ENCODE measurements around the gene SSUH2.
A peak's percentile ranks its signal among the peaks of the same experiment; 100 is the strongest.

Gene SSUH2

DNA sequence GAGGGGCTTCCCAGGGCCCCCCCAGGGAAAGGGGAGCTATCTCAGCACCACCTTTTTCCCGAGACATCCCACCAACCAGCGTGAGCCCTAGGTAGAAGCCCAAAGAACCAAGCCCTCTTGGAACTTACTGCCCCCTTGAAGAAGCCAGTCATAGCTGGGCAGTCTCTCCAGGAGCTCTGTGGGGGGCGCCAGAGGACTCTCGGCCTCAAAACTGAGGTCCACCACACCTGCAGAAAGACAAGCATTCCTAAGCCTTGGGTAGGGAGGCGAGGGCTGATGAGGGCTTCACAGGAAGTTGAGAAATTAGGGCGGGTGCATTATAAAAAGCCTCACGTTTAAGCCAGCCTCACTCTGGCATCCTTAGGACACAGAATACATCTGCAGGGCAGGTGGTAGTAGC is 9.0 kb downstream of the SSUH2 start:
- H3K4me3 ChIP-seq (ENCODE audit: low read depth, low read length) = no peak overlapping the region
- no peak for DNase-seq (ENCODE audit: low read depth)
- no peak for TF ChIP-seq CTCF (IDR thresholded peaks at IDR 0.05; ENCODE audit: low read depth, low read length, missing control alignments)
- in situ Hi-C loops (cut with HindIII; ENCODE audit: low sequenced_read_pairs) = no loop called here

GRCh38 chr3:8635125-8635524 is 9.5 kb downstream of the SSUH2 start:
- no peak for DNase-seq (ENCODE audit: low read depth)
- H3K4me3 ChIP-seq (ENCODE audit: low read depth, low read length) = no peak overlapping the region
- in situ Hi-C loops (cut with HindIII; ENCODE audit: low sequenced_read_pairs) = no loop called here
- no peak for TF ChIP-seq CTCF (IDR thresholded peaks at IDR 0.05; ENCODE audit: low read depth, low read length, missing control alignments)

DNA sequence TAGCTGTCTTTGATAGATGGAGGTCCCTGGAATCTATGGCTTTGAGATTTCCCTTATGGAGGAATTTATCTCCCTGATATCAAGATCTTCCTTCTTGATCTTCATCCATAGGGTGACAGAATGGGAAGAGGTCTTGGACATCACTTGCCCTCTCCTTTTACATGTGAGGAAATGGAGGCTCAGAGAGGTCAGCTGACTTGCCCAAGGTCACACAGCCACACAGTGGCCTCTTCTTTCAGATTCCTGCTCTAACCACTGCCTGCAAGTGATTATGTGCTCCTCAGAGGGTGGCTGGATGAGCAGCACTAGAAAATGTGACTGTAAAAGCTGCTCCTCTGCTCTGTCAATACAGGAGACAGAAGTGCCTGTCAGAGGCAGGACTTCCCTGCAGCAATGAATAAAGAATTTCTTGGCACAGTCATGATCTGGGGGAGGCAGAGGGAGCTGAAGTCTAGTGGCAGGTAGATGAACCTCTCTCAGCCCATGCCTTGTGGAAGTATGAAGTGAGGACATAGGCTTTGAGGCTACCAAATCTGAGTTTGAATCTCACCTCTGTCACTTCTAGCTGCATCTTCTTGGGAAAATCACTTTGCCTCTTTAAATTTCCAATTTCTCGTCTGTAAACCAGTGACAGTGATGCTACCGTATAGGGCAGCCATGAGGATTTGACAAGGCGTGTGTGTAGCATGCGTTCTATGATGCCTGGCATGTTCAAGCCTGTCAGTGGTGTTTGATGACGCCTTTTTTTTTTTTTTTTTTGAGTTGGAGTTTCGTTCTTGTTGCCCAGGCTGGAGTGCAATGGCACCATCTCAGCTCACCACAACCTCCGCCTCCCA is 12.0 kb downstream of the SSUH2 start:
- no peak for TF ChIP-seq CTCF (IDR thresholded peaks at IDR 0.05; ENCODE audit: low read depth, low read length, missing control alignments)
- in situ Hi-C loops (cut with HindIII; ENCODE audit: low sequenced_read_pairs) = no loop called here
- H3K4me3 ChIP-seq (ENCODE audit: low read depth, low read length) = no peak overlapping the region
- no peak for DNase-seq (ENCODE audit: low read depth)

- no peak for TF ChIP-seq CTCF (IDR thresholded peaks at IDR 0.05; ENCODE audit: low read depth, low read length, missing control alignments)
- H3K4me3 ChIP-seq (ENCODE audit: low read depth, low read length) = no peak overlapping the region
- in situ Hi-C loops (cut with HindIII; ENCODE audit: low sequenced_read_pairs) = no loop called here
- no peak for DNase-seq (ENCODE audit: low read depth)
Observed at GRCh38 chr3:8631661-8632060, 12.9 kb downstream of the SSUH2 start.

GRCh38 chr3:8629151-8630021 is 15.2 kb downstream of the SSUH2 start:
- in situ Hi-C loops (cut with HindIII; ENCODE audit: low sequenced_read_pairs) = no loop called here
- no peak for TF ChIP-seq CTCF (IDR thresholded peaks at IDR 0.05; ENCODE audit: low read depth, low read length, missing control alignments)
- DNase-seq (ENCODE audit: low read depth) = peak; percentile 38
- H3K4me3 ChIP-seq (ENCODE audit: low read depth, low read length) = no peak overlapping the region

- H3K4me3 ChIP-seq (ENCODE audit: low read depth, low read length) = no peak overlapping the region
- no peak for DNase-seq (ENCODE audit: low read depth)
- in situ Hi-C loops (cut with HindIII; ENCODE audit: low sequenced_read_pairs) = no loop called here
- TF ChIP-seq CTCF (IDR thresholded peaks at IDR 0.05; ENCODE audit: low read depth, low read length, missing control alignments) = no peak
Observed at GRCh38 chr3:8627949-8628348, 16.6 kb downstream of the SSUH2 start.

Measured in astrocyte of the cerebellum (primary cell).